H1 (cell line): Measurements from ENCODE around the gene LAIR2.
"Not testable (repeated sequence)": the region's sequence is repeated elsewhere in the genome, so short reads cannot be mapped to it uniquely, and the experiment has no call there.

Experiments used
- EP300 ChIP-seq, 2 experiments: IDR thresholded peaks; 1 replicate in 1 of 2; 2 replicates in 1 of 2; pipeline ENCODE4 v1.6.1; 2011 to 2012; ENCODE audit warnings: low read depth in 2 of 2, low read length in 2 of 2, mild to moderate bottlenecking in 2 of 2, borderline replicate concordance in 1 of 2, inconsistent platforms in 1 of 2, moderate library complexity in 1 of 2
- EZH2 ChIP-seq: fragments of 200-600 bp; sonication (generic); IDR thresholded peaks from 2 replicates; pipeline ENCODE4 v1.7.1; 2012; ENCODE audit warnings: low read depth, mild to moderate bottlenecking, moderate library complexity, low read length, inconsistent platforms; ENCODE audit not compliant: severe bottlenecking
- GABPA ChIP-seq: IDR thresholded peaks from 2 replicates; pipeline ENCODE4 v1.6.1; 2011; ENCODE audit warnings: mild to moderate bottlenecking, low read length, moderate library complexity, borderline replicate concordance; ENCODE audit not compliant: insufficient read depth
- POLR2A ChIP-seq, 2 experiments: IDR thresholded peaks; 1 replicate in 1 of 2; 2 replicates in 1 of 2; pipeline ENCODE4 v1.6.1; 2011; ENCODE audit warnings: low read depth in 2 of 2, low read length in 2 of 2, mild to moderate bottlenecking in 2 of 2; ENCODE audit errors: control extremely low read depth in 1 of 2
- RNF2 ChIP-seq: fragments of 200-900, 300-1000 bp; sonication (generic); IDR thresholded peaks from 2 replicates; pipeline ENCODE4 v1.7.1; 2016; ENCODE audit warnings: borderline replicate concordance, low read depth, mild to moderate bottlenecking, antibody characterized with exemption, low read length; ENCODE audit not compliant: poor library complexity, severe bottlenecking; ENCODE audit errors: missing control alignments
- SIX5 ChIP-seq: IDR thresholded peaks from 2 replicates; pipeline ENCODE4 v1.6.1; 2011; ENCODE audit warnings: mild to moderate bottlenecking, low read depth, low read length
- SUZ12 ChIP-seq: fragments of 200-600 bp; sonication (generic); IDR thresholded peaks from 2 replicates; pipeline ENCODE4 v1.6.1; 2012; ENCODE audit warnings: mild to moderate bottlenecking, inconsistent platforms, low read length, moderate library complexity, mixed read lengths
- ZNF274 ChIP-seq: IDR thresholded peaks from 2 replicates; pipeline ENCODE4 v1.7.0; 2012; ENCODE audit warnings: low read length, borderline replicate concordance; ENCODE audit errors: extremely low read depth
- TF ChIP-seq, protein P1 (sequence below), 3 experiments: IDR thresholded peaks; 1 replicate in 2 of 3; 2 replicates in 1 of 3; pipeline versions ENCODE4 v1.5.1 to v1.6.1; 2011; ENCODE audit warnings: low read length in 3 of 3, mild to moderate bottlenecking in 3 of 3, inconsistent platforms in 2 of 3, low read depth in 1 of 3, moderate library complexity in 1 of 3; ENCODE audit not compliant: insufficient read depth in 1 of 3; ENCODE audit errors: control extremely low read depth in 1 of 3
- TF ChIP-seq, protein P2 (sequence below): IDR thresholded peaks from 2 replicates; pipeline ENCODE4 v1.6.1; 2012; ENCODE audit warnings: inconsistent platforms
- TF ChIP-seq, protein P3 (sequence below): IDR thresholded peaks from 2 replicates; pipeline ENCODE4 v1.6.1; 2011; ENCODE audit warnings: low read depth, mild to moderate bottlenecking, low read length; ENCODE audit not compliant: insufficient read depth
- TF ChIP-seq, protein P4 (sequence below): IDR thresholded peaks from 2 replicates; pipeline ENCODE4 v1.6.1; 2012; ENCODE audit warnings: low read length, inconsistent platforms

DNA sequence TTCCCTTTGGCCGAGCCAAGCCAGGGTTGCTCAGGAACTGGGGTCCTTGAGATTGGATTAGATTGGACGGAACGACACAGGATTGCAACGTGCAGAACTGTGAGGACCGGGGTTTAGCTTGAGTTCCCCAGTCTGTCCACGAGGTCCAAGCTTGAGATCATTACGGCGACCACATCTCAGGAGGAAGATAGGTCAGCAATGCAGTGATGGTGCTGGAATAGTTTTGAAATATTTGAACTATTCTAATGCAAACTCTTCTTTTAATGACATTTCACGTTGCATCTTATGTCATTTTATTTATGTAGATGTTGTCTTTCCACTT lies 4.2 kb upstream of the LAIR2 start:
- not testable (repeated sequence) for TF ChIP-seq SIX5; EP300 (IDR thresholded peaks at IDR 0.05; ENCODE audit: borderline replicate concordance in 1 of 2, low read depth in 2 of 2, low read length in 2 of 2); POLR2A (IDR thresholded peaks at IDR 0.05; ENCODE audit: control extremely low read depth in 1 of 2, low read depth in 2 of 2, low read length in 2 of 2); ZNF274; GABPA; RNF2; EZH2; SUZ12
- TF ChIP-seq, protein P1, sequence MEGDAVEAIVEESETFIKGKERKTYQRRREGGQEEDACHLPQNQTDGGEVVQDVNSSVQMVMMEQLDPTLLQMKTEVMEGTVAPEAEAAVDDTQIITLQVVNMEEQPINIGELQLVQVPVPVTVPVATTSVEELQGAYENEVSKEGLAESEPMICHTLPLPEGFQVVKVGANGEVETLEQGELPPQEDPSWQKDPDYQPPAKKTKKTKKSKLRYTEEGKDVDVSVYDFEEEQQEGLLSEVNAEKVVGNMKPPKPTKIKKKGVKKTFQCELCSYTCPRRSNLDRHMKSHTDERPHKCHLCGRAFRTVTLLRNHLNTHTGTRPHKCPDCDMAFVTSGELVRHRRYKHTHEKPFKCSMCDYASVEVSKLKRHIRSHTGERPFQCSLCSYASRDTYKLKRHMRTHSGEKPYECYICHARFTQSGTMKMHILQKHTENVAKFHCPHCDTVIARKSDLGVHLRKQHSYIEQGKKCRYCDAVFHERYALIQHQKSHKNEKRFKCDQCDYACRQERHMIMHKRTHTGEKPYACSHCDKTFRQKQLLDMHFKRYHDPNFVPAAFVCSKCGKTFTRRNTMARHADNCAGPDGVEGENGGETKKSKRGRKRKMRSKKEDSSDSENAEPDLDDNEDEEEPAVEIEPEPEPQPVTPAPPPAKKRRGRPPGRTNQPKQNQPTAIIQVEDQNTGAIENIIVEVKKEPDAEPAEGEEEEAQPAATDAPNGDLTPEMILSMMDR (IDR thresholded peaks at IDR 0.05; ENCODE audit: control extremely low read depth in 1 of 3, insufficient read depth in 1 of 3, low read depth in 1 of 3, low read length in 3 of 3) = not testable (repeated sequence)
- TF ChIP-seq, protein P2, sequence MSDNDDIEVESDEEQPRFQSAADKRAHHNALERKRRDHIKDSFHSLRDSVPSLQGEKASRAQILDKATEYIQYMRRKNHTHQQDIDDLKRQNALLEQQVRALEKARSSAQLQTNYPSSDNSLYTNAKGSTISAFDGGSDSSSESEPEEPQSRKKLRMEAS = not testable (repeated sequence)
- TF ChIP-seq, protein P3, sequence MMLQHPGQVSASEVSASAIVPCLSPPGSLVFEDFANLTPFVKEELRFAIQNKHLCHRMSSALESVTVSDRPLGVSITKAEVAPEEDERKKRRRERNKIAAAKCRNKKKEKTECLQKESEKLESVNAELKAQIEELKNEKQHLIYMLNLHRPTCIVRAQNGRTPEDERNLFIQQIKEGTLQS = not testable (repeated sequence)
- TF ChIP-seq, protein P4, sequence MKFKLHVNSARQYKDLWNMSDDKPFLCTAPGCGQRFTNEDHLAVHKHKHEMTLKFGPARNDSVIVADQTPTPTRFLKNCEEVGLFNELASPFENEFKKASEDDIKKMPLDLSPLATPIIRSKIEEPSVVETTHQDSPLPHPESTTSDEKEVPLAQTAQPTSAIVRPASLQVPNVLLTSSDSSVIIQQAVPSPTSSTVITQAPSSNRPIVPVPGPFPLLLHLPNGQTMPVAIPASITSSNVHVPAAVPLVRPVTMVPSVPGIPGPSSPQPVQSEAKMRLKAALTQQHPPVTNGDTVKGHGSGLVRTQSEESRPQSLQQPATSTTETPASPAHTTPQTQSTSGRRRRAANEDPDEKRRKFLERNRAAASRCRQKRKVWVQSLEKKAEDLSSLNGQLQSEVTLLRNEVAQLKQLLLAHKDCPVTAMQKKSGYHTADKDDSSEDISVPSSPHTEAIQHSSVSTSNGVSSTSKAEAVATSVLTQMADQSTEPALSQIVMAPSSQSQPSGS = not testable (repeated sequence)
